ENCODE results near the gene SLC23A1. TPM values are rescaled to one million over a fixed set of nuclear protein-coding genes. Genes with fewer than 3 reads are reported as not detected.

SLC23A1 gene
- total and polyA plus RNA-seq, 9 of the 15 experiments (the other 6 are each of a cell fraction or from before 2014, with no cell fraction given): 0.03 to 0.20 (median 0.05) TPM; not detected in 5

GRCh38 chr5:139343476-139343875 is 39.6 kb downstream of the SLC23A1 start:
- intact Hi-C loops (cut with micrococcal nuclease) (loop anchor here (5.0 kb wide), 3 partner anchors 59 to 766 kb away; partner anchors contain the start of genes HSPA9 and SPATA24), in situ Hi-C loops (cut with MboI) (no loop called here)
- ATAC-seq (no peak), DNase-seq (ENCODE audit: extremely low read depth in 1 of 4, low spot score in 3 of 4) (peak in 1 of 4 experiments; percentile 28), FAIRE-seq (no peak)
- Histone ChIP-seq H3K9me1 (ENCODE audit: control insufficient read depth, insufficient read depth, low read length) (no peaks in the 10 kb centered on the region), H3K36me3 (ENCODE audit: control insufficient read depth, insufficient read depth, low read length) (peaks cover 18% of the 10 kb centered on the region), H3K4me3 (peak overlapping the region; percentile 86), H3K27ac (ENCODE audit: extremely low read depth, low read depth, low read length) (peak overlapping the region; percentile 100; the same call in 2 of the 3 replicates), H4K20me1 (replicated peaks; ENCODE audit: control insufficient read depth, insufficient read depth, low read length) (peaks cover 26% of the 10 kb centered on the region), H3K27me3 (ENCODE audit: control insufficient read depth in 2 of 2, insufficient read depth in 2 of 2, low read length in 2 of 2) (no peaks in the 10 kb centered on the region), H3K9ac (ENCODE audit: insufficient read depth in 1 of 2, low read depth in 2 of 2, low read length in 2 of 2) (peak overlapping the region; percentile 11 to 99; a peak in 2 of 4 replicates), H3K4me1 (replicated peaks in 1 of 2; ENCODE audit: control insufficient read depth in 2 of 2, insufficient read depth in 2 of 2, low read length in 2 of 2) (peaks cover 15% of the 10 kb centered on the region in 2 experiments; a peak in 4 of 5 replicates), H3K9me3 (replicated peaks; ENCODE audit: control insufficient read depth, insufficient read depth, low read depth, low read length) (no peaks in the 10 kb centered on the region), H2AFZ (ENCODE audit: low read depth, low read length) (no peak overlapping the region), H3K4me2 (ENCODE audit: insufficient read depth, low read length) (peak overlapping the region; percentile 91), H3K79me2 (ENCODE audit: control insufficient read depth, insufficient read depth, low read length) (peaks cover 68% of the 10 kb centered on the region)
- CTCF ChIA-PET (ENCODE audit: low intra/inter-chr PET ratio): no interaction called here
- no TSS peak for BruUV-seq (replicated peaks)
- POLR2A ChIA-PET: interaction anchor here (0.6 to 1.5 kb wide), 3 partner anchors 10 to 577 kb away, joined by 3 to 4 read pairs (median 4); no protein-coding TSS in a partner anchor
- 18% methylated on average over 8 of the region's 9 CpGs for WGBS (ENCODE audit: insufficient coverage, low coverage, missing lambda C conversion rate)
- TF ChIP-seq CEBPB (tag; IDR thresholded peaks at IDR 0.05): peak; percentile 26; the same call in 1 of the 2 replicates
- 0 out of 2 replicates have a peak, but pooled peaks have one; percentile 32 for TF ChIP-seq ZBTB33 (CRISPR knock-in tag; IDR thresholded peaks at IDR 0.05)
- 0 out of 2 replicates have a peak, but pooled peaks have one; percentile 13 for TF ChIP-seq SMARCA4 (IDR thresholded peaks at IDR 0.05)
- no peak for TF ChIP-seq USF2 (CRISPR knock-in tag; IDR thresholded peaks at IDR 0.05)
- no peak for TF ChIP-seq POU5F1 (IDR thresholded peaks at IDR 0.05; ENCODE audit: borderline replicate concordance, low read depth, low read length, partially characterized antibody)
- TF ChIP-seq TRIM24 (IDR thresholded peaks at IDR 0.05): 0 out of 4 replicates have a peak, but pooled peaks of 1 of the 2 experiments have one; percentile 11
- 0 out of 6 replicates have a peak, but pooled peaks of 1 of the 3 experiments have one; percentile 11 for TF ChIP-seq ZBTB11 (CRISPR knock-in tag; IDR thresholded peaks at IDR 0.05)
- peak; percentile 38; the same call in 1 of the 2 replicates for TF ChIP-seq ZNF384 (IDR thresholded peaks at IDR 0.05; ENCODE audit: low read depth, low read length)
- no peak for TF ChIP-seq DMBX1 (CRISPR knock-in tag; IDR thresholded peaks at IDR 0.05; ENCODE audit: borderline replicate concordance)
